IPS-20b (cell line): ENCODE data around the gene PUM1.
"Not testable (repeated sequence)": the region's sequence is repeated elsewhere in the genome, so short reads cannot be mapped to it uniquely, and the experiment has no call there.

Experiments
- H3K27ac ChIP-seq: one replicate; pipeline ENCODE4 v1.5.1; 2013; ENCODE audit warnings: low read length
- H3K27me3 ChIP-seq: 2 replicates; pipeline ENCODE4 v1.6.1; 2013; ENCODE audit warnings: mild to moderate bottlenecking, low read length, inconsistent platforms; ENCODE audit not compliant: insufficient read depth
- H3K36me3 ChIP-seq: 2 replicates; pipeline ENCODE4 v1.6.1; 2013; ENCODE audit warnings: low read depth, mild to moderate bottlenecking, inconsistent platforms, low read length, moderate library complexity; ENCODE audit not compliant: insufficient read depth
- H3K4me1 ChIP-seq: 2 replicates; pipeline ENCODE4 v1.6.1; 2013; ENCODE audit warnings: mild to moderate bottlenecking, control low read depth, inconsistent platforms, low read length, moderate library complexity; ENCODE audit not compliant: insufficient read depth
- H3K4me3 ChIP-seq: 2 replicates; pipeline ENCODE4 v1.5.1; 2013; ENCODE audit warnings: mild to moderate bottlenecking, low read length, inconsistent platforms
- H3K9ac ChIP-seq: 2 replicates; pipeline ENCODE4 v1.6.1; 2013; ENCODE audit warnings: low read depth, mild to moderate bottlenecking, inconsistent platforms, low read length, moderate library complexity
- H3K9me3 ChIP-seq: 2 replicates; pipeline ENCODE4 v1.6.1; 2013; ENCODE audit warnings: mild to moderate bottlenecking, low read depth, low read length, inconsistent platforms; ENCODE audit not compliant: insufficient read depth

The PUM1 gene

GRCh38 chr1:30950053-30950452 lies 115.5 kb downstream of the PUM1 start:
- no peak overlapping the region for H3K9ac ChIP-seq
- no peak overlapping the region for H3K27ac ChIP-seq
- no peaks in the 10 kb centered on the region for H3K9me3 ChIP-seq
- peaks cover 92% of the 10 kb centered on the region for H3K36me3 ChIP-seq
- no peaks in the 10 kb centered on the region for H3K4me1 ChIP-seq
- H3K4me3 ChIP-seq = no peak overlapping the region
- H3K27me3 ChIP-seq = no peaks in the 10 kb centered on the region

- H3K27me3 ChIP-seq, H3K4me3 ChIP-seq, H3K27ac ChIP-seq, H3K4me1 ChIP-seq, H3K9ac ChIP-seq, H3K9me3 ChIP-seq: not testable (repeated sequence)
- peaks cover 92% of the 10 kb centered on the region for H3K36me3 ChIP-seq
Observed at GRCh38 chr1:30949487-30949838, 116.1 kb downstream of the PUM1 start.

GRCh38 chr1:30948813-30949486 lies 116.6 kb downstream of the PUM1 start:
- not testable (repeated sequence) for H3K9me3 ChIP-seq, H3K27ac ChIP-seq, H3K9ac ChIP-seq, H3K4me1 ChIP-seq, H3K27me3 ChIP-seq, H3K4me3 ChIP-seq
- peaks cover 92% of the 10 kb centered on the region for H3K36me3 ChIP-seq

DNA sequence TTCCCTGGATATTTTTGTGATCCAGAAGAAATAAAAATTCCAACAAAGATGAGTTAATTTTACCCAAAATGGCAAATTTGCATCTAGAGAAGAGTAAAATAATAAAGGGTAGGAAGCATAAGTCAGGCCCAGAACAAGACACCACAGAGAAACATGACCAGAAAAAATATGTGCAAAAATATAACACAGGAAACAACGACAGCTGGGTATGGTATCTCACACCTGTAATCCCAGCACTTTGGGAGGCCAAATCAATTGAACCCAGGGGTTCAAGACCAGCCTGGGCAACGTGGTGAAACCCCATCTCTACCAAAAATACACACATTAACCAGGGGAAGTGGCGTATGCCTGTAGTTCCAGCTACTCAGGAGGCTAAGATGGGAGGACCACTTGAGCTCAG lies 117.2 kb downstream of the PUM1 start:
- H3K27ac ChIP-seq = no peak overlapping the region
- H3K36me3 ChIP-seq = peaks cover 92% of the 10 kb centered on the region
- no peaks in the 10 kb centered on the region for H3K27me3 ChIP-seq
- H3K4me3 ChIP-seq = no peak overlapping the region
- H3K9me3 ChIP-seq = no peaks in the 10 kb centered on the region
- H3K4me1 ChIP-seq = no peaks in the 10 kb centered on the region
- H3K9ac ChIP-seq = no peak overlapping the region

GRCh38 chr1:30947212-30947611 lies 118.3 kb downstream of the PUM1 start:
- H3K36me3 ChIP-seq = peaks cover 92% of the 10 kb centered on the region
- no peaks in the 10 kb centered on the region for H3K4me1 ChIP-seq

DNA sequence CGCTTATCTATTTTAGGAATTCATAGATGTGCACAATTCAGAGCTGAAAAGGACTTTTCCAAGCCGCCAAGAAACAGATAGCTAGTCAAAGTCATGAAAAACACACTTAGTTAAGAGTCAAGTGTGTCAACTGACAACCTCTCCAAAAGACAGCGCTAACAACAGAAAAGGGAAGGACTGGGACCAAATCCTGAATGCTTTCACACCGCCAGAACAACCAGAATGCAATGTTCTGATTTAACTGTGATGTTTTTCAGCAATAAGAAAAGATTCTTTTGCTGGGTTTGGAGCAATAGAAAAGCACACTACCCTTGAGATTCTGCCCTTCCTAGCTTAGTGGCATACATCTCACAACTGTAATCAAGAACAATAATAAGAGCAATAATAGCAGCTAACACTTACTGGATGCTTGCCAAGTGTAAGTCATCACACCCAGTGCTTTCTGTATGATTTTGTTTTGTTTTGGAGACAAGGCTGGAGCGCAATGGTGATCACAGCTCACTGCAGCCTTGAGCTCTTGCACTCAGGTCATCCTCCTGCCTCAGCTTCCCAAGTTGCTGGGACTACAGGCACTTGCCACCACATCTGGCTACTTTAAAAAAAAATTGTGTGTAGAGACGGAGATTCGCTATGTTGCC lies 123.1 kb downstream of the PUM1 start:
- Histone ChIP-seq H3K36me3 (peaks cover 92% of the 10 kb centered on the region), H3K4me3 (no peak overlapping the region)

More at GRCh38 chr1:30947212-30947611, 118.3 kb downstream of the PUM1 start:
- H3K27me3 ChIP-seq = no peaks in the 10 kb centered on the region
- H3K9me3 ChIP-seq = no peaks in the 10 kb centered on the region
- no peak overlapping the region for H3K4me3 ChIP-seq
- no peak overlapping the region for H3K9ac ChIP-seq
- no peak overlapping the region for H3K27ac ChIP-seq

GRCh38 chr1:30940541-30940940 lies 125.0 kb downstream of the PUM1 start:
- Histone ChIP-seq H3K36me3 (peaks cover 91% of the 10 kb centered on the region), H3K9me3 (no peaks in the 10 kb centered on the region), H3K27me3 (no peaks in the 10 kb centered on the region), H3K27ac (no peak overlapping the region), H3K4me1 (no peaks in the 10 kb centered on the region), H3K4me3 (no peak overlapping the region), H3K9ac (no peak overlapping the region)

More for the DNA sequence above, 123.1 kb downstream of the PUM1 start:
- no peak overlapping the region for H3K27ac ChIP-seq
- H3K4me1 ChIP-seq = no peaks in the 10 kb centered on the region
- H3K9me3 ChIP-seq = no peaks in the 10 kb centered on the region
- H3K27me3 ChIP-seq = no peaks in the 10 kb centered on the region
- H3K9ac ChIP-seq = no peak overlapping the region

DNA sequence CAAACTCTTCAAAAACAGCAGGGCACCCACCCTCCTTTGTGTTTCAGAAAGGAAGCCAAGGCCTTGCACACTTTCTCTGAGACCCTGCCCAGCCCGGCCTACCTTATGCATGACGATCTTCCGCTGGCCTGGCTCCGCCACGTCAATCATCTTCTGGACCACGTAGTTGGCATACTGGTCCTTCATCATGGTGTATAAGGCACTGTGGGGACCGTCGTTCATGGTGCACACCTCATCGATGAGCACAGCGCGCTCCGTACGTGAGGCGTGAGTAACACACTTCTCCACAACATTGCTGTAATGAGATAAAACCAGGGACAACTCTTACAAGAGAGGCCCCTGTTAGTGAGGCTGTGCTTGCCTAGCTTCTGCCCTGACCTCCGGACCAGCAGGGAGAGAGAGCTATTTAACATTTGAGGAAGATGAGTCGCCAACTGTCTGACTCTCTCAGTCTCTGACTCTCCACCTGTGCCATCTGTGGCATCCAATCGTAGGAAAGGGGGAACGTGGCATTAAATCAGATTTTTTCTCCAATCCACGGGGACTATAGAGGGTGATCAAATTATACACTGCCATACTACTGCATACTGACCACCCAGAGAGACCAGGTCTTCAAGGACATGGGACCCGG lies 128.9 kb downstream of the PUM1 start:
- Histone ChIP-seq H3K27me3 (no peaks in the 10 kb centered on the region), H3K9ac (no peak overlapping the region), H3K4me3 (no peak overlapping the region), H3K4me1 (no peaks in the 10 kb centered on the region; the same call in 1 of the 2 replicates), H3K9me3 (no peaks in the 10 kb centered on the region), H3K36me3 (peaks cover 92% of the 10 kb centered on the region), H3K27ac (no peak overlapping the region)

DNA sequence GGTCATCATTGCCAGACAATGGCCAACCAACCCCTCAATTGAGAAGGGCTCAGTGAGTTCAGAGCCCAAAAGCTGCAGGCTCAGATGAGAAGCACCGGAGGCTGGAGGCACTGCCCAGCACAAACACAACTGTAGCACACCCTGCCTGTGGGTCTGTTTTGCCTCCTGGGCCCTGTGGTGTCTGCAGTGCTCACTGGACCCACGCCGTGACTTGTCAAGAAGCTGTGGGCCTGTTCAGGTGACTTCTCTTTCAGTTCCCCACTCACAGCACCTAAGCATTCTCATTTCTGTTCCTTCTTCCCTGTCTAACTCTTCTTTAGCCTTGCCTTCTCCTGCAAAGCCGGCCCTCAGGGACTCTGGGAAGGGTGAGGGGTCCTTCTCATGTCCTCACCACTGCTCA lies 129.8 kb downstream of the PUM1 start:
- not testable (repeated sequence) for H3K9me3 ChIP-seq, H3K27me3 ChIP-seq, H3K27ac ChIP-seq, H3K4me3 ChIP-seq, H3K4me1 ChIP-seq, H3K9ac ChIP-seq
- H3K36me3 ChIP-seq = peaks cover 90% of the 10 kb centered on the region

DNA sequence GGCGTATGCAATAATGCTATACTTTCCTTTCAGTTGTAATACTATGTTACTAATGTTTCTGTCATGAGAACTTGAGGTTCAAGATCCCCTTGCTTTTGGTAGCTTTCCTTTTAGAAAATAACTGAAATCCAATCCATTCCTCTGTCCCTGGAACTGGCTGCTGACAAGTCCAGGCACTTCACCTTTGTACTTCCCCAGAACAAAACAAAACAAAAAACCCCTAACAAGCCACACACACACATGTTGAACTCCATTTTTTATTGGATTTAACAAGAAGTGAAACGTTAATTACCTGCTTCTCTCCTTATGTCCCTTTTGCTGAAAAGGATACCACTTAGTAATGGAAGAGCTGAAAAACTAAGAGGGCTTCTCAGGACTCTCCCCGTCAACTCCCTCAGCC lies 130.9 kb downstream of the PUM1 start:
- Histone ChIP-seq H3K9me3 (no peaks in the 10 kb centered on the region), H3K4me1 (no peaks in the 10 kb centered on the region; the same call in 1 of the 2 replicates), H3K27ac (no peak overlapping the region), H3K9ac (no peak overlapping the region), H3K27me3 (no peaks in the 10 kb centered on the region), H3K4me3 (no peak overlapping the region), H3K36me3 (peaks cover 79% of the 10 kb centered on the region)

DNA sequence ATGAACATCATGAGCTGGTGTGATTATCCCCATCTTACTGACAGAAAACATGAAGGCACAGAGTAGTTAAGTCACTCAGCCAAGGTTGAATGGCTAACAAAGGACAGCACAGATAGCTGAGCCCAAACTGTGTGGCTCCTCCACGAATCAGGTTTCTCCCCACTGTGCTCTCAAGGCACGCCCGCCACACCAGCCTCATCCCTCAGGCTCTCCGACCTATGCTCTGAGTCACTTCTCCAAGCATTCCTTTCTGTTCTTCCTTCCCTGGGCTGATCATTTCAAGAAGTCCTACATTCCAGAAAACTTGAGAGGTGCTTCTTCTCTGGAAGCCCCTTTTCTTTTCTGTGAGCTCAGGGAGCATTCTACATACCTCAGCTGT lies 131.7 kb downstream of the PUM1 start:
- Histone ChIP-seq H3K27ac (no peak overlapping the region), H3K36me3 (peaks cover 71% of the 10 kb centered on the region), H3K9ac (no peak overlapping the region), H3K9me3 (no peaks in the 10 kb centered on the region), H3K4me1 (no peaks in the 10 kb centered on the region; the same call in 1 of the 2 replicates), H3K27me3 (no peaks in the 10 kb centered on the region), H3K4me3 (no peak overlapping the region)

DNA sequence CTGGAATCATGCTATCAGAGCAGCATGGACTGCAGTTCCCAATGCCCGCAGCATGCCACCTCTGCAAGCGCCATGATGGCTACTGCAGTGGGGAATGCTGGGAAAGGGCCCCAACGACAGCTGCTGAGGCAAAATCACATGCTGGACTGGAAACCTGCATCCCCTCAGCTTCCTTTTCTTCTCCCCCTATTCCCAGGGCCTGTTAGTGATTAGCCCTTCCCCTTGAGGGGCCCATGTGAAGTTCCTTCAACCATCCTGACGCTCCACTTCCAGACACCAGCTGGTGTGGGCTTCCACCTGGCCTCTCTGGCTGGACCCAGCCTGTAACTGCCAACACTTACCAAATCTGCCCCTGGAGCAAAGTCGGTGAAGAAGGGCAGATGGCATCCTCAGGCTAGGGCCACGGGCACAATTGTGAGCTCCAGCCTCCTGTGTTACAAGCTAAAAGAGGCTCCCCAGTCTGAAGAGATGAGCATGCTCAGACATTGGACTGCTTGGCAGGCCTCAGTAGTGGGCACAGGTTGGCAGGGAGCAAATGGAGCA lies 134.8 kb downstream of the PUM1 start:
- Histone ChIP-seq H3K4me3 (no peak overlapping the region), H3K36me3 (peaks cover 46% of the 10 kb centered on the region), H3K4me1 (no peaks in the 10 kb centered on the region; the same call in 1 of the 2 replicates), H3K9me3 (no peaks in the 10 kb centered on the region), H3K27me3 (no peaks in the 10 kb centered on the region), H3K27ac (no peak overlapping the region), H3K9ac (no peak overlapping the region)
